SK-N-SH (cell line): Measurements from ENCODE around the gene LRRC51.
"Not testable (repeated sequence)": the region's sequence is repeated elsewhere in the genome, so short reads cannot be mapped to it uniquely, and the experiment has no call there.

Source experiments
- ELF1 ChIP-seq: IDR thresholded peaks from 2 replicates; pipeline ENCODE4 v1.4.0; 2012
- EP300 ChIP-seq, 2 experiments: IDR thresholded peaks; 2 replicates each; pipeline versions ENCODE4 v1.4.0 to v1.6.1; 2012; ENCODE audit warnings: borderline replicate concordance in 1 of 2, low read depth in 1 of 2, low read length in 1 of 2
- FOXJ3 ChIP-seq: sonication (generic); formaldehyde crosslinking; IDR thresholded peaks from 2 replicates; pipeline ENCODE4 v1.5.1; 2020; ENCODE audit warnings: mild to moderate bottlenecking, missing genetic modification reagents
- RAD21 ChIP-seq: IDR thresholded peaks from 2 replicates; pipeline ENCODE4 v1.6.1; 2012; ENCODE audit warnings: mild to moderate bottlenecking, low read length
- RFX5 ChIP-seq: IDR thresholded peaks from 2 replicates; pipeline ENCODE4 v1.6.1; 2012; ENCODE audit warnings: mild to moderate bottlenecking, improper control_type of control experiment, low read length
- SIN3A ChIP-seq: IDR thresholded peaks from 2 replicates; pipeline ENCODE4 v1.6.1; 2012; ENCODE audit warnings: low read depth, mild to moderate bottlenecking, low read length, moderate library complexity, borderline replicate concordance
- TAF1 ChIP-seq: IDR thresholded peaks from 2 replicates; pipeline ENCODE4 v1.6.1; 2012; ENCODE audit warnings: low read depth, mild to moderate bottlenecking, low read length, moderate library complexity, borderline replicate concordance
- TF ChIP-seq, protein P1 (sequence below): fragments of 200-600 bp; sonication (generic); IDR thresholded peaks from 2 replicates; pipeline ENCODE4 v1.6.1; 2017; ENCODE audit warnings: antibody characterized with exemption, mild to moderate bottlenecking, moderate library complexity
- TF ChIP-seq, protein P2 (sequence below): fragments of 150-350 bp; IDR thresholded peaks from 2 replicates; pipeline ENCODE4 v1.6.1; 2017; ENCODE audit warnings: antibody characterized with exemption, low read length, low read depth, borderline replicate concordance
- TF ChIP-seq, protein P3 (sequence below): IDR thresholded peaks from 2 replicates; pipeline ENCODE4 v1.4.0; 2012; ENCODE audit warnings: low read depth
- TF ChIP-seq, protein P4 (sequence below): IDR thresholded peaks from 2 replicates; pipeline ENCODE4 v1.6.1; 2012; ENCODE audit warnings: mild to moderate bottlenecking, low read depth, low read length, moderate library complexity

DNA sequence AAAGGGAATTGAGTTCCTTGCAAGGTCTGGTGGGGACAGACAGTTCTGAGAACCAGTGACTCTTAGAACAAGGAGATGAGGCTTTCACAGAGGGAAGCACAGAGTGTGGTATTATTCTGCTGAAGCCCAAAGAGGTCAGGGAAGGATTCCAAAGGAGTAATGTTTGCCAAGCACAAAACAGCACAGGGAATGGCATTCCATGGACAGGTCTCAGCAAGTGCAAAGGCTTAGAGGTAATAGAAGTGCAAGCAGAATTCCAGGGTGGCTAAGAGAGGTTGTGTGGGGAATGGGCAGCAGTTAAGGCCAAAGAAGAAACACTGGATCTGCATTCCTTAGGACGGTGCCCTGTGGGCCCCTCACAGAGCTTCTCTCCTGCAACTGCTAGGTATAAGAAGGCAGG, 61.4 kb downstream of the LRRC51 start:
- TF ChIP-seq, protein P1, sequence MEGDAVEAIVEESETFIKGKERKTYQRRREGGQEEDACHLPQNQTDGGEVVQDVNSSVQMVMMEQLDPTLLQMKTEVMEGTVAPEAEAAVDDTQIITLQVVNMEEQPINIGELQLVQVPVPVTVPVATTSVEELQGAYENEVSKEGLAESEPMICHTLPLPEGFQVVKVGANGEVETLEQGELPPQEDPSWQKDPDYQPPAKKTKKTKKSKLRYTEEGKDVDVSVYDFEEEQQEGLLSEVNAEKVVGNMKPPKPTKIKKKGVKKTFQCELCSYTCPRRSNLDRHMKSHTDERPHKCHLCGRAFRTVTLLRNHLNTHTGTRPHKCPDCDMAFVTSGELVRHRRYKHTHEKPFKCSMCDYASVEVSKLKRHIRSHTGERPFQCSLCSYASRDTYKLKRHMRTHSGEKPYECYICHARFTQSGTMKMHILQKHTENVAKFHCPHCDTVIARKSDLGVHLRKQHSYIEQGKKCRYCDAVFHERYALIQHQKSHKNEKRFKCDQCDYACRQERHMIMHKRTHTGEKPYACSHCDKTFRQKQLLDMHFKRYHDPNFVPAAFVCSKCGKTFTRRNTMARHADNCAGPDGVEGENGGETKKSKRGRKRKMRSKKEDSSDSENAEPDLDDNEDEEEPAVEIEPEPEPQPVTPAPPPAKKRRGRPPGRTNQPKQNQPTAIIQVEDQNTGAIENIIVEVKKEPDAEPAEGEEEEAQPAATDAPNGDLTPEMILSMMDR = not testable (repeated sequence)
- TF ChIP-seq, protein P2, sequence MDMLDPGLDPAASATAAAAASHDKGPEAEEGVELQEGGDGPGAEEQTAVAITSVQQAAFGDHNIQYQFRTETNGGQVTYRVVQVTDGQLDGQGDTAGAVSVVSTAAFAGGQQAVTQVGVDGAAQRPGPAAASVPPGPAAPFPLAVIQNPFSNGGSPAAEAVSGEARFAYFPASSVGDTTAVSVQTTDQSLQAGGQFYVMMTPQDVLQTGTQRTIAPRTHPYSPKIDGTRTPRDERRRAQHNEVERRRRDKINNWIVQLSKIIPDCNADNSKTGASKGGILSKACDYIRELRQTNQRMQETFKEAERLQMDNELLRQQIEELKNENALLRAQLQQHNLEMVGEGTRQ = not testable (repeated sequence)
- TF ChIP-seq TAF1; ELF1; EP300 (IDR thresholded peaks at IDR 0.05; ENCODE audit: borderline replicate concordance in 1 of 2, low read depth in 1 of 2, low read length in 1 of 2); SIN3A; RAD21; FOXJ3 (CRISPR knock-in tag); RFX5: not testable (repeated sequence)
- TF ChIP-seq, protein P3, sequence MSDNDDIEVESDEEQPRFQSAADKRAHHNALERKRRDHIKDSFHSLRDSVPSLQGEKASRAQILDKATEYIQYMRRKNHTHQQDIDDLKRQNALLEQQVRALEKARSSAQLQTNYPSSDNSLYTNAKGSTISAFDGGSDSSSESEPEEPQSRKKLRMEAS = not testable (repeated sequence)
- TF ChIP-seq, protein P4, sequence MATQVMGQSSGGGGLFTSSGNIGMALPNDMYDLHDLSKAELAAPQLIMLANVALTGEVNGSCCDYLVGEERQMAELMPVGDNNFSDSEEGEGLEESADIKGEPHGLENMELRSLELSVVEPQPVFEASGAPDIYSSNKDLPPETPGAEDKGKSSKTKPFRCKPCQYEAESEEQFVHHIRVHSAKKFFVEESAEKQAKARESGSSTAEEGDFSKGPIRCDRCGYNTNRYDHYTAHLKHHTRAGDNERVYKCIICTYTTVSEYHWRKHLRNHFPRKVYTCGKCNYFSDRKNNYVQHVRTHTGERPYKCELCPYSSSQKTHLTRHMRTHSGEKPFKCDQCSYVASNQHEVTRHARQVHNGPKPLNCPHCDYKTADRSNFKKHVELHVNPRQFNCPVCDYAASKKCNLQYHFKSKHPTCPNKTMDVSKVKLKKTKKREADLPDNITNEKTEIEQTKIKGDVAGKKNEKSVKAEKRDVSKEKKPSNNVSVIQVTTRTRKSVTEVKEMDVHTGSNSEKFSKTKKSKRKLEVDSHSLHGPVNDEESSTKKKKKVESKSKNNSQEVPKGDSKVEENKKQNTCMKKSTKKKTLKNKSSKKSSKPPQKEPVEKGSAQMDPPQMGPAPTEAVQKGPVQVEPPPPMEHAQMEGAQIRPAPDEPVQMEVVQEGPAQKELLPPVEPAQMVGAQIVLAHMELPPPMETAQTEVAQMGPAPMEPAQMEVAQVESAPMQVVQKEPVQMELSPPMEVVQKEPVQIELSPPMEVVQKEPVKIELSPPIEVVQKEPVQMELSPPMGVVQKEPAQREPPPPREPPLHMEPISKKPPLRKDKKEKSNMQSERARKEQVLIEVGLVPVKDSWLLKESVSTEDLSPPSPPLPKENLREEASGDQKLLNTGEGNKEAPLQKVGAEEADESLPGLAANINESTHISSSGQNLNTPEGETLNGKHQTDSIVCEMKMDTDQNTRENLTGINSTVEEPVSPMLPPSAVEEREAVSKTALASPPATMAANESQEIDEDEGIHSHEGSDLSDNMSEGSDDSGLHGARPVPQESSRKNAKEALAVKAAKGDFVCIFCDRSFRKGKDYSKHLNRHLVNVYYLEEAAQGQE = not testable (repeated sequence)
